Activated T-cell treated with anti-CD3 and anti-CD28 coated beads, Interleukin-2, amount 50 U/mL, for 72 hours (primary cell): ENCODE measurements around the gene TXNDC17. TPM values are rescaled to one million over a fixed set of nuclear protein-coding genes. Genes with fewer than 3 reads are reported as not detected.
"Not testable (repeated sequence)": the region's sequence is repeated elsewhere in the genome, so short reads cannot be mapped to it uniquely, and the experiment has no call there.

Experiments
- ATAC-seq, 2 donors: fragments of 150-1000 bp; cut with Tn5 transposase; replicated peaks in 1 of 2; 2 replicates each; pipeline ENCODE4 v1.10.0; 2021; ENCODE audit warnings: moderate library complexity in 2 of 2, mild to moderate bottlenecking in 1 of 2
- DNase-seq, 2 donors: peaks; one replicate each; pipeline ENCODE4 v3.0.0; 2021 to 2022; ENCODE audit warnings: mixed read lengths in 1 of 2
- H3K27ac Mint-ChIP-seq: one replicate; pipeline ENCODE4 v1.8.0; 2022; ENCODE audit warnings: mild to moderate bottlenecking, moderate library complexity, mixed read lengths
- H3K27me3 Mint-ChIP-seq: one replicate; pipeline ENCODE4 v1.8.0; 2022; ENCODE audit warnings: low read depth, mixed read lengths
- H3K36me3 Mint-ChIP-seq, 2 donors: one replicate each; pipeline ENCODE4 v1.8.0; 2022; ENCODE audit warnings: mixed read lengths in 2 of 2, mild to moderate bottlenecking in 1 of 2; ENCODE audit not compliant: insufficient read depth in 2 of 2
- H3K4me1 Mint-ChIP-seq: one replicate; pipeline ENCODE4 v1.8.0; 2022; ENCODE audit warnings: low read depth, mixed read lengths
- H3K4me3 Mint-ChIP-seq, 2 donors: one replicate each; pipeline ENCODE4 v1.8.0; 2022; ENCODE audit warnings: mild to moderate bottlenecking in 2 of 2, mixed read lengths in 2 of 2, moderate library complexity in 2 of 2
- H3K9me3 Mint-ChIP-seq, 2 donors: one replicate each; pipeline ENCODE4 v1.8.0; 2022; ENCODE audit warnings: mixed read lengths in 2 of 2
- total RNA-seq, 2 donors: library from RNA; stranded (reverse); gene quantifications; one replicate each; pipeline ENCODE4 v1.2.3, GENCODE V29; 2022

Gene TXNDC17
- total RNA-seq, 2 donors from 2014 or later = 35.2 to 46.2 TPM

GRCh38 chr17:6639586-6640535, 999 bp upstream of the TXNDC17 start:
- peaks cover 0 to 6% of the 10 kb centered on the region in 2 donors for H3K36me3 Mint-ChIP-seq
- ATAC-seq (peak; percentile 23 to 30), DNase-seq (peak; percentile 35 to 45)
- peak overlapping the region; percentile 35 for H3K27ac Mint-ChIP-seq
- no peaks in the 10 kb centered on the region for H3K27me3 Mint-ChIP-seq
- no peaks in the 10 kb centered on the region for H3K9me3 Mint-ChIP-seq
- peaks cover 54% of the 10 kb centered on the region for H3K4me1 Mint-ChIP-seq
- H3K4me3 Mint-ChIP-seq = peak overlapping the region; percentile 90 to 93

DNA sequence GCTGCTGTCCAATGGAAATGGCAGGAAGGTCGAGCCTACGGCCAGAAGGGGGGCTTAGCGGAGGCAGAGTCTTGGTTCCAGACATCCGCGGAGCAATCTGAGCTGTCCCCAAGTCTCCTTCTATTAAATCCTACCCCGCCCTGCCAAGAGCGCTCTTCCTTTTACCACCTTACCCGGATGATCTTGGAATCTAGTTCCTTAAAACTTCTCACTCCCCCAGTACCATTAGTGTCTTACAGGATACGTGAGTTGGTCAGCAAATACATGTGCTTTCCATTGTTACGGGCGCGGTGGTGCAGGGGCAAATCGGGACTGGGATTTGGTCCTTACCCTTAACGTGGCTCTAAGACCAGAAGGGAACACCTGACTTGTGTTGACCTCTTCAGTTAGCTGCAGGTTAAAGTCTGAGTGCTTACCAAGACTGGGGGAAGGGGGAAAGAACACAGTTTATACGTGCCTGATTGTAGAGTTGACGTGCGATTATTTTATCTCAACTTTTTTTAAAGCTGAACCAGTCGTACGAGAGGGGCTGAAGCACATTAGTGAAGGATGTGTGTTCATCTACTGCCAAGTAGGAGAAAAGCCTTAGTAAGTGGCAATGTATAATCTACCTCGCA, 495 bp downstream of the TXNDC17 start:
- no peak for ATAC-seq
- H3K27me3 Mint-ChIP-seq = no peaks in the 10 kb centered on the region
- peak overlapping the region; percentile 80 for H3K27ac Mint-ChIP-seq
- peaks cover 59% of the 10 kb centered on the region for H3K4me1 Mint-ChIP-seq
- H3K36me3 Mint-ChIP-seq = peaks cover 0 to 7% of the 10 kb centered on the region in 2 donors
- peak overlapping the region; percentile 90 to 93 for H3K4me3 Mint-ChIP-seq
- no peak for DNase-seq
- no peaks in the 10 kb centered on the region for H3K9me3 Mint-ChIP-seq

DNA sequence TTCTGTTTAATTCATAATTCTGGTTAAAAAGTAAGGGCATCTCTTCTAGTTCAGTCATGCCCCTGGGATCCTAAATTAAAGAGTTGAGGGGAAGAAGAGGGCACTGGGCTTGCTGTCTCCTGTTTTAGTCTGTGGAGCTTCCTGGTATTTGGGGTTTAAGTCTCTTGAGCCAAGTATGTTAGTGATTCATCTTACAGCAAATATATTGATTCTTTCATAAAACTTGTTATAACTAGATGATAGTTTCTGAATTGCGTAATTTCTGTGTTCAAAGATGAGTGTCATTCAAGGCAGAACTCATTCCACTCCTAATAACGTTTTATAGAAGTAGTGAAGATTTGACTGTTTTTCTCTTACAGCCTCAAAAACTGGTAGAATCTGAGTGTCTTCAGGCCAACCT, 1.7 kb downstream of the TXNDC17 start:
- no peaks in the 10 kb centered on the region for H3K9me3 Mint-ChIP-seq
- H3K36me3 Mint-ChIP-seq = peaks cover 0 to 7% of the 10 kb centered on the region in 2 donors
- H3K27me3 Mint-ChIP-seq = no peaks in the 10 kb centered on the region
- peak overlapping the region; percentile 90 to 93 for H3K4me3 Mint-ChIP-seq
- peak in 1 of 2 donors; percentile 24 for ATAC-seq
- H3K4me1 Mint-ChIP-seq = peaks cover 69% of the 10 kb centered on the region
- DNase-seq = no peak
- H3K27ac Mint-ChIP-seq = peak overlapping the region; percentile 80

- H3K9me3 Mint-ChIP-seq = no peaks in the 10 kb centered on the region
- H3K36me3 Mint-ChIP-seq = peaks cover 3 to 7% of the 10 kb centered on the region in 2 donors
- peak overlapping the region; percentile 80 for H3K27ac Mint-ChIP-seq
- no peak for DNase-seq
- H3K4me1 Mint-ChIP-seq = peaks cover 71% of the 10 kb centered on the region
- H3K27me3 Mint-ChIP-seq = no peaks in the 10 kb centered on the region
- H3K4me3 Mint-ChIP-seq = peak overlapping the region; percentile 90 to 93
- peak in 1 of 2 donors; percentile 18 for ATAC-seq
Observed at GRCh38 chr17:6643451-6644125, 2.7 kb downstream of the TXNDC17 start.

- H3K27ac Mint-ChIP-seq = peak overlapping the region; percentile 61
- no peak for ATAC-seq
- no peaks in the 10 kb centered on the region for H3K9me3 Mint-ChIP-seq
- H3K27me3 Mint-ChIP-seq = no peaks in the 10 kb centered on the region
- no peak for DNase-seq
- H3K4me3 Mint-ChIP-seq = peak overlapping the region in 1 of 2 donors; percentile 21
- peaks cover 3 to 7% of the 10 kb centered on the region in 2 donors for H3K36me3 Mint-ChIP-seq
- H3K4me1 Mint-ChIP-seq = peaks cover 71% of the 10 kb centered on the region
Observed at GRCh38 chr17:6648181-6648580, 7.3 kb downstream of the TXNDC17 start.

GRCh38 chr17:6651354-6651918, 10.6 kb downstream of the TXNDC17 start, which contains the start of the genes C17orf100 and MED31:
C17orf100 (plus strand) TSS chr17:6651762; CDS start chr17:6651914, 152 bp downstream.
MED31 (minus strand) TSS chr17:6651605; CDS start chr17:6651528, 77 bp downstream.
- Mint-ChIP-seq H3K4me3 (peak within 1 kb of the TSS; percentile 86 to 92), H3K9me3 (no peaks in the 10 kb centered on the region), H3K36me3 (peaks cover 3 to 4% of the 10 kb centered on the region in 2 donors), H3K27ac (peak within 1 kb of the TSS; percentile 96), H3K27me3 (no peaks in the 10 kb centered on the region), H3K4me1 (peaks cover 68% of the 10 kb centered on the region)
- ATAC-seq (peak; percentile 97 to 98), DNase-seq (peak; percentile 96 to 98)

DNA sequence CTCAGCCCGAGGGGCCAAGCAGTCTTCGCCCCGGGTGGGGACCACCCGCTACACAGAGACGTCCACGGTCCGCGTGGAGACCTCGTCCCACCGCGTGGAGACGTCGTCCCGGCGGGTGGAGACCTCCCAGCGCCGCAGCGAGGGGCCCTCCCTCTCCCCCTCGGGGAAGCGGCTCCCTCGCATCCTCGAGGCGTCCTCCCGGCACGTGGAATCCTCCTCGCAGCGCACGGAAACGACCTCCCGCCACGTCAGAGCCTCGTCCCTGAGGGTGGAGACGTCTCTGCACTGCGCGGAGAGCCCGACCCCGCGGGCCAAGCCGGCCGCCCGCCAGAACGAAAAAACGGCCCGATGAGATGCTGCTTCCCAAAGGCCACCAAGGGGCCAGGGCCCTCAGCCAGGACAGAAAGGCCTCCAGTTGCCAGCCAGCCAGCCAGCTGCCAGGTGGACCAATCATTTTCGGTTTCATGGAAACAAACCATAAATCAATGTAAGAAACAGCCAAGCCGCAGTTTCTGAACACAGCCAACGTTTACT, 11.1 kb downstream of the TXNDC17 start:
- peak; percentile 14 to 26 for ATAC-seq
- Mint-ChIP-seq H3K4me3 (peak overlapping the region; percentile 86 to 92), H3K9me3 (no peaks in the 10 kb centered on the region), H3K27ac (peak overlapping the region; percentile 14), H3K27me3 (no peaks in the 10 kb centered on the region), H3K36me3 (peaks cover 3 to 4% of the 10 kb centered on the region in 2 donors), H3K4me1 (peaks cover 62% of the 10 kb centered on the region)
- peak; percentile 47 to 53 for DNase-seq

GRCh38 chr17:6654841-6655731, 14.2 kb downstream of the TXNDC17 start:
- peaks cover 47% of the 10 kb centered on the region for H3K4me1 Mint-ChIP-seq
- no peak overlapping the region for H3K27ac Mint-ChIP-seq
- peaks cover 2 to 3% of the 10 kb centered on the region in 2 donors for H3K36me3 Mint-ChIP-seq
- DNase-seq (no peak), ATAC-seq (no peak)
- peak overlapping the region in 1 of 2 donors; percentile 62 for H3K4me3 Mint-ChIP-seq
- H3K9me3 Mint-ChIP-seq = no peaks in the 10 kb centered on the region
- no peaks in the 10 kb centered on the region for H3K27me3 Mint-ChIP-seq

GRCh38 chr17:6655732-6656361, 15.0 kb downstream of the TXNDC17 start:
- H3K27me3 Mint-ChIP-seq, H3K36me3 Mint-ChIP-seq, DNase-seq, H3K9me3 Mint-ChIP-seq, ATAC-seq: not testable (repeated sequence)
- H3K27ac Mint-ChIP-seq = peak overlapping the region; percentile 36
- H3K4me1 Mint-ChIP-seq = peaks cover 50% of the 10 kb centered on the region
- H3K4me3 Mint-ChIP-seq = peak overlapping the region; percentile 87 to 89

GRCh38 chr17:6656797-6657632, 16.2 kb downstream of the TXNDC17 start:
- ATAC-seq (peak; percentile 86 to 87), DNase-seq (peak; percentile 64 to 67)
- H3K9me3 Mint-ChIP-seq, H3K36me3 Mint-ChIP-seq, H3K27me3 Mint-ChIP-seq: not testable (repeated sequence)
- Mint-ChIP-seq H3K4me1 (peaks cover 58% of the 10 kb centered on the region), H3K4me3 (peak overlapping the region; percentile 80 to 92), H3K27ac (peak overlapping the region; percentile 47)
